Measurements from ENCODE around the gene HORMAD2.
"Not testable (repeated sequence)": the region's sequence is repeated elsewhere in the genome, so short reads cannot be mapped to it uniquely, and the experiment has no call there.

The HORMAD2 gene

DNA sequence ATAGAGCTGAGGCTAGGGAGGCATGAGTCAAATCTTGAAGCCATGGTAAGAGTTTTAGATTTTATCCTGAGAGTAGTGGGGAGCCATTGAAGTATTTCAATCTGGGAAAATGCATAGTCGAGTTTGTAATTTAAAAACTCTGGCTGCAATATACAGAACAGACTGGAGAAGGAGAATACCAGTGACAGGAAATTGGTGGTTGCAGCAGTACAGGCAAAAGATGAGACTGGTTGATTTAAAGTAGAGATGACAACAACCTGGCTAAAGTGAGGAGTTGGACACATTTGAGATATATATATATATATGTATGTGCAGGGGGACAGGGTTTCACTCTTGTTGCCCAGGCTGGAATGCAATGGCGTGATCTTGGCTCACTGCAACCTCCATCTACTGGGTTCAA lies 6.2 kb downstream of the HORMAD2 start:
- H3K9me3 ChIP-seq (ENCODE audit: control insufficient read depth, low read length), result no peaks in the 10 kb centered on the region
- no peak overlapping the region for H3K4me3 ChIP-seq (ENCODE audit: low read length)
- no peak for DNase-seq (ENCODE audit: low read depth)
- H3K27me3 ChIP-seq (replicated peaks; ENCODE audit: control insufficient read depth, insufficient read depth, low read length), result no peaks in the 10 kb centered on the region
- no peak overlapping the region for H3K9ac ChIP-seq (ENCODE audit: low read length)
- H3K36me3 ChIP-seq (ENCODE audit: control insufficient read depth, insufficient read depth, low read length, severe bottlenecking), result no peaks in the 10 kb centered on the region
- H3K4me1 ChIP-seq (ENCODE audit: control insufficient read depth, insufficient read depth, low read length), result peaks cover 6% of the 10 kb centered on the region

DNA sequence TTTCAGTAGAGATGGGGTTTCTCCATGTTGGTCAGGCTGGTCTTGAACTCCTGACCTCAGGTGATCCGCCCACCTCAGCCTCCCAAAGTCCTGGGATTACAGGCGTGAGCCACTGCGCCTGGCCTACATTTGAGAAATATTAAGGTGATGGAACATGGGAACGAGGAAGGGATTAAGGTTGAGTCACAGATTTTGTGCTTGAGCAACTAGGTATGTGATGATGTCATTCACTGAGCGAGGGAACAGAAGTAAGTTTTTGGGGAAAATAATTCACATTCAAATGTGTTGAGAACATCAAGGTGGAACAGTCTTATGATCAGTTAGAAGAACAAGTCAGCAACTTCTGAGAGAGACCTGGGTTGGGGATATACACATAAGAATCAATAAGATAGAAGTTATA lies 6.8 kb downstream of the HORMAD2 start:
- H3K4me1 ChIP-seq (ENCODE audit: control insufficient read depth, insufficient read depth, low read length); H3K4me3 ChIP-seq (ENCODE audit: low read length); H3K9me3 ChIP-seq (ENCODE audit: control insufficient read depth, low read length); H3K36me3 ChIP-seq (ENCODE audit: control insufficient read depth, insufficient read depth, low read length, severe bottlenecking); H3K27me3 ChIP-seq (replicated peaks; ENCODE audit: control insufficient read depth, insufficient read depth, low read length); H3K9ac ChIP-seq (ENCODE audit: low read length): not testable (repeated sequence)
- DNase-seq (ENCODE audit: low read depth), result peak; percentile 50

DNA sequence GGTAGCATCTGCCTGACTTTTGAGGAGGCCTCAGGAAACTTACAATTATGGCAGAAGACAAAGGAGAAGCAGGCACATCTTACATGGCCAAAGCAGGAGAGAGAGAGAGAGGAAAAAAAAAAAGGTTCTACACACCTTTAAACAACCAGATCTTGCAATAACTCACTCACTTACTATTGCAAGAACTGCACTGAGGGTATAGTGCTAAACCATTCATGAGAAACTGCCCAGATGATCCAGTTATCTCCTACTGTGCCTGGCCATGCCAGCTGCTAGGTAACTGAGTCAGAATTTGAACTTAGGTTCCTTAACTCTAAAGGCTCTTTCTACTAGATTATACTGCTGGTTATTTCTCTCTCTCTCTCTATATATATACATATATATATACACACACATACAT lies 7.3 kb downstream of the HORMAD2 start:
- Histone ChIP-seq H3K9me3 (ENCODE audit: control insufficient read depth, low read length) (peaks cover 4% of the 10 kb centered on the region), H3K4me3 (ENCODE audit: low read length) (no peak overlapping the region), H3K36me3 (ENCODE audit: control insufficient read depth, insufficient read depth, low read length, severe bottlenecking) (no peaks in the 10 kb centered on the region), H3K4me1 (ENCODE audit: control insufficient read depth, insufficient read depth, low read length) (peaks cover 6% of the 10 kb centered on the region), H3K27me3 (replicated peaks; ENCODE audit: control insufficient read depth, insufficient read depth, low read length) (no peaks in the 10 kb centered on the region), H3K9ac (ENCODE audit: low read length) (no peak overlapping the region)
- no peak for DNase-seq (ENCODE audit: low read depth)

DNA sequence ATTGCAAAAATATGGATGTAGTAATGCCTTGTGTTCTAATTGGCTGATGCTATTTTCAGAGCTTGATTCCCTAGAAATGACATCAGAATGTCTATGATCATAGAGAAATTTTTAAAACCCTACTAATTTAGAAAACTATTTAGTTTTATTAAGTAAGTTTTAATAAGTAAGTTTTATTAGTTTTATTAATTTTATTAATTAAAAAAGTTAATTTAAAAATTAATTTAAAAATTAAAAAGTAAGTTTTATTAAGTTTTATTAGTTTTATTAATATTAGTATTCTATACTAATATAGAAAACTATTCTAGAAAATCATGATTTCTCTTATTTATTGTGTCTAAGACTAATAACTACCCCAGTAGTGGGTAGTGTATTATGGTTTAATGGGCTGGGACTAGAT lies 8.2 kb downstream of the HORMAD2 start:
- Histone ChIP-seq H3K36me3 (ENCODE audit: control insufficient read depth, insufficient read depth, low read length, severe bottlenecking) (no peaks in the 10 kb centered on the region), H3K27me3 (replicated peaks; ENCODE audit: control insufficient read depth, insufficient read depth, low read length) (no peaks in the 10 kb centered on the region), H3K4me1 (ENCODE audit: control insufficient read depth, insufficient read depth, low read length) (peaks cover 6% of the 10 kb centered on the region), H3K9me3 (ENCODE audit: control insufficient read depth, low read length) (peaks cover 8% of the 10 kb centered on the region), H3K4me3 (ENCODE audit: low read length) (no peak overlapping the region), H3K9ac (ENCODE audit: low read length) (no peak overlapping the region)
- DNase-seq (ENCODE audit: low read depth), result no peak

DNA sequence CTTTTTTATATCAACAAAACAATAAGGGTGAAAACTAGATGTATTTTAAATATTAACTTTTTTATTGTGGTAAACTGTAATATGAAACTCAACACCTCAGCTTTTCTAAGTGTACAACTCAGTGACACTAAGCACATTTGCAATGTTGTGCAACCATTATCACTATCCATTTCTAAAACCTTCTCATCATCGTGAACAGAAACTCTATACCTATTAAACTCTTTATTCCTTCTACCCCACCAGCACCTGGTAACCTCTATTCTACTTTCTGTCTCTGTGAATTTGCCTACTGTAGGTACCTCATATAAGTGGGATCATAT lies 9.4 kb downstream of the HORMAD2 start:
- no peak overlapping the region for H3K4me3 ChIP-seq (ENCODE audit: low read length)
- H3K9ac ChIP-seq (ENCODE audit: low read length), result peak overlapping the region; percentile 60
- peak; percentile 13 for DNase-seq (ENCODE audit: low read depth)
- H3K36me3 ChIP-seq (ENCODE audit: control insufficient read depth, insufficient read depth, low read length, severe bottlenecking), result no peaks in the 10 kb centered on the region
- no peaks in the 10 kb centered on the region for H3K27me3 ChIP-seq (replicated peaks; ENCODE audit: control insufficient read depth, insufficient read depth, low read length)
- H3K4me1 ChIP-seq (ENCODE audit: control insufficient read depth, insufficient read depth, low read length), result peaks cover 6% of the 10 kb centered on the region
- H3K9me3 ChIP-seq (ENCODE audit: control insufficient read depth, low read length), result peaks cover 14% of the 10 kb centered on the region

DNA sequence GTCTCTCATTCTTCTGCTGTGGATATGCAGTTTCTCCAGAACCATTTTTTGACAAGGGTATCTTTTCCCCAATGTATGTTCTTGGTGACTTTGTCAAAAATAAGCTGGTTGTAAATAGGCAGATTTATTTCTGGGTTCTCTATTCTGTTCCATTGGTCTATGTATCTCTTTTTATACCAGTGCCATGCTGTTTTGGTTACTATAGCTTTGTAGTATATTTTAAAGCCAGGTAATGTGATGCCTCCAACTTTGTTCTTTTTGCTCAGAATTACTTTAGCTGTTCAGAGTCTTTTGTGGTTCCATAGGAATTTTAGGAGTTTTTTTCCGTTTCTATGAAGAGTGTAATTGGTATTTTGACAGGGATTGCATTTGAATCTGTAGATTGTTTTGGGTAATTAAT lies 12.4 kb downstream of the HORMAD2 start:
- Histone ChIP-seq H3K4me3 (ENCODE audit: low read length) (no peak overlapping the region), H3K27me3 (replicated peaks; ENCODE audit: control insufficient read depth, insufficient read depth, low read length) (no peaks in the 10 kb centered on the region), H3K9ac (ENCODE audit: low read length) (no peak overlapping the region), H3K4me1 (ENCODE audit: control insufficient read depth, insufficient read depth, low read length) (peaks cover 6% of the 10 kb centered on the region), H3K9me3 (ENCODE audit: control insufficient read depth, low read length) (peaks cover 27% of the 10 kb centered on the region), H3K36me3 (ENCODE audit: control insufficient read depth, insufficient read depth, low read length, severe bottlenecking) (no peaks in the 10 kb centered on the region)
- DNase-seq (ENCODE audit: low read depth), result no peak

DNA sequence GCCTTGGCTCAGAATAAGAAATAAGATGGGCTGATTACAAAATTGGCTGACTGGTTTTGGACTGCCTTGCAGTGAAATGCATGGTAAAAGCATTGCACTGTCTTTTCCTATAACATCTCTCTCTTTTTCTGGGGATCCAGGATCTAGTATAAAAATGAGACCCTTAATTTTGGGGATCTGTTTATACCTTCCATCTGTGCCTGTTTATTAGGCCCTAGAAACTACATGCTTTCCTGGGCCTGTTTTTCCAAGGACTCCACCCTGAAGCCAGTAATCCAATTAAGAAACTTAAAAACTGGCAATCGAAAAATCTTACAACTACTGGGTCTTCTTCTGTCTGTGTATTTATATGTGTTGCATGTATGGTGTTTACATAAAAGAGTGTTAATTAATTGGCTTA lies 14.5 kb downstream of the HORMAD2 start:
- no peaks in the 10 kb centered on the region for H3K27me3 ChIP-seq (replicated peaks; ENCODE audit: control insufficient read depth, insufficient read depth, low read length)
- peaks cover 27% of the 10 kb centered on the region for H3K9me3 ChIP-seq (ENCODE audit: control insufficient read depth, low read length)
- H3K36me3 ChIP-seq (ENCODE audit: control insufficient read depth, insufficient read depth, low read length, severe bottlenecking), result no peaks in the 10 kb centered on the region
- peaks cover 1% of the 10 kb centered on the region for H3K4me1 ChIP-seq (ENCODE audit: control insufficient read depth, insufficient read depth, low read length)
- no peak overlapping the region for H3K9ac ChIP-seq (ENCODE audit: low read length)
- no peak overlapping the region for H3K4me3 ChIP-seq (ENCODE audit: low read length)
- no peak for DNase-seq (ENCODE audit: low read depth)

DNA sequence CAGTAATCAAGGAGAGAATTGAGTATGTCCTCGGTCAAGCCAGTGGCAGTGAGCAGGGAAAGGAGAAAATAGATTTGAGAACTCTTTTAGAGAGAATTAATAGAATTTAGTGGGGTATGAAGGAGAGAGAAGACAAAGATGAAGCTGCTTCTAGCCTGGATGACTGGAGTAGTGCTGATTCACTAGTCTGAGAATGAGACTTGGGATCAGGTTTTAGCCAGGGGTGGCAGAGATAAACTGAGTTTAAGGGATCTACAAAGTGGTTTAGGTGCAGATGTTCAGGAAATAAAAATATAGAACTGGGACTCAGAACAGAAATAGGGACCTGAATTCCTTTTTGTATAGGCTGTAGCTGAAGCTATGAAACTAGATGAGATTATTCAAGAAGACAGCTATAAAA lies 17.6 kb downstream of the HORMAD2 start:
- H3K36me3 ChIP-seq (ENCODE audit: control insufficient read depth, insufficient read depth, low read length, severe bottlenecking), result no peaks in the 10 kb centered on the region
- H3K9me3 ChIP-seq (ENCODE audit: control insufficient read depth, low read length), result peaks cover 20% of the 10 kb centered on the region
- no peaks in the 10 kb centered on the region for H3K27me3 ChIP-seq (replicated peaks; ENCODE audit: control insufficient read depth, insufficient read depth, low read length)
- no peaks in the 10 kb centered on the region for H3K4me1 ChIP-seq (ENCODE audit: control insufficient read depth, insufficient read depth, low read length)
- H3K4me3 ChIP-seq (ENCODE audit: low read length), result no peak overlapping the region
- H3K9ac ChIP-seq (ENCODE audit: low read length), result no peak overlapping the region
- no peak for DNase-seq (ENCODE audit: low read depth)

DNA sequence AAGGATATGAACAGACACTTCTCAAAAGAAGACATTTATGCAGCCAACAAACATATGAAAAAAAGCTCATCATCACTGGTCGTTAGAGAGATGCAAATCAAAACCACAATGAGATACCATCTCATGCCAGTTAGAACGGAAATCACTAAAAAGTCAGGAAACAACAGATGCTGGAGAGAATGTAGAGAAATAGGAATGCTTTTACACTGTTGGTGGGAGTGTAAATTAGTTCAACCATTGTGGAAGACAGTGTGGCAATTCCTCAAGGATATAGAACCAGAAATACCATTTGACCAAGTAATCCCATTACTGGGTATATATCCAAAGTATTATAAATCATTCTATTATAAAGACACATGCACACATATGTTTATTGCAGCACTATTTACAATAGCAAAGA lies 20.5 kb downstream of the HORMAD2 start:
- H3K4me1 ChIP-seq (ENCODE audit: control insufficient read depth, insufficient read depth, low read length); H3K36me3 ChIP-seq (ENCODE audit: control insufficient read depth, insufficient read depth, low read length, severe bottlenecking); H3K9ac ChIP-seq (ENCODE audit: low read length); H3K9me3 ChIP-seq (ENCODE audit: control insufficient read depth, low read length); H3K27me3 ChIP-seq (replicated peaks; ENCODE audit: control insufficient read depth, insufficient read depth, low read length); DNase-seq (ENCODE audit: low read depth); H3K4me3 ChIP-seq (ENCODE audit: low read length): not testable (repeated sequence)

DNA sequence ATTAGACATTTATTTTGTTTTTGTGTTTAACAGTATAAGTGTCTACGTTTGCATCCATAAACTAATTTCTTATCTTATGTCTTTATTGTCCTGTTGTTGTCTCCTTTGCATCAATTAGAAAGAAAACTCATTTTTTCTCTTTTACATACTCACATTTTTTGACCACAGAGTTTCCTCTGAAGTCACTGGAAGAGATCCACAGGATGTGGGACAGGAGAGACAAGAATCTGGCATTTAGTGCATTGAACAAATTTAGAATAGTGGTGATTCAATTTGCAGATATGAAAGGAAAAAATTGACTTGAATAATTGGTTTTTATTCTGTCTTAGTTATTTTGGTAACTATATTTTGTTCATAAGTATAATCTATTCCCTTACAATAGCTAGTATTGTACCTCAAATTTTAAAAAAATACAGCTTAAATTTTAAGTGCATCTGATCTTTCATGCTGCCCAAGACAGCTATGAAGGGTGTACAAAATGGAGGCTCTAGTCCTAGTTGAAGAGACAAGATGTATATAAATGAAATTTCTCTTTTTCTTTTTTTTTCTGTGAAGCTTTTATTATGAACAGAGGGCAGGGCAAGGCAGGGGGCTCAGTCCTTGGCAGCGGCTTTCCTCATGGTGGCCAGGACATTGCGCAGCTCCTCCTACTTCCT lies 24.4 kb downstream of the HORMAD2 start:
- no peaks in the 10 kb centered on the region for H3K4me1 ChIP-seq (ENCODE audit: control insufficient read depth, insufficient read depth, low read length)
- DNase-seq (ENCODE audit: low read depth), result no peak
- H3K9ac ChIP-seq (ENCODE audit: low read length), result no peak overlapping the region
- H3K27me3 ChIP-seq (replicated peaks; ENCODE audit: control insufficient read depth, insufficient read depth, low read length), result no peaks in the 10 kb centered on the region
- no peaks in the 10 kb centered on the region for H3K36me3 ChIP-seq (ENCODE audit: control insufficient read depth, insufficient read depth, low read length, severe bottlenecking)
- no peaks in the 10 kb centered on the region for H3K9me3 ChIP-seq (ENCODE audit: control insufficient read depth, low read length)
- no peak overlapping the region for H3K4me3 ChIP-seq (ENCODE audit: low read length)

DNA sequence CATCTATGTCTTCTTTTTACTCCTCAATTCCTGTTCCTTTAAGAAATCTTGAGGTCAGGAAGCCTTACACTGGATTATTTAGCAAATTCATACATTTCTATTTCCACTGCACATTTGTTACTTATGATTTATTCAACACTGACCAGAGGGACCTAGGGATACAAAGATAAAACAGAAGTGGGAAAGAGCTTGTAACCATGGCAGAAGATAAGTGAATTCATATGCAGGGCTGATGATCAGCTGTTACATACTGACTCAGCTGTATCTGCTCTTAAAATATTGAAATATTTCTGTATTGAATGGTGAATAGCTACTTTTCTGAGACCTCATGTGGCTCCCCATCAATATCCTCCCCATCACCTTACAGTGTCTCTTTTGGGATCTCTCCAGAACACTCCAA lies 25.2 kb downstream of the HORMAD2 start:
- Histone ChIP-seq H3K4me1 (ENCODE audit: control insufficient read depth, insufficient read depth, low read length) (no peaks in the 10 kb centered on the region), H3K9ac (ENCODE audit: low read length) (no peak overlapping the region), H3K9me3 (ENCODE audit: control insufficient read depth, low read length) (no peaks in the 10 kb centered on the region), H3K27me3 (replicated peaks; ENCODE audit: control insufficient read depth, insufficient read depth, low read length) (no peaks in the 10 kb centered on the region), H3K4me3 (ENCODE audit: low read length) (no peak overlapping the region), H3K36me3 (ENCODE audit: control insufficient read depth, insufficient read depth, low read length, severe bottlenecking) (no peaks in the 10 kb centered on the region)
- DNase-seq (ENCODE audit: low read depth), result no peak

DNA sequence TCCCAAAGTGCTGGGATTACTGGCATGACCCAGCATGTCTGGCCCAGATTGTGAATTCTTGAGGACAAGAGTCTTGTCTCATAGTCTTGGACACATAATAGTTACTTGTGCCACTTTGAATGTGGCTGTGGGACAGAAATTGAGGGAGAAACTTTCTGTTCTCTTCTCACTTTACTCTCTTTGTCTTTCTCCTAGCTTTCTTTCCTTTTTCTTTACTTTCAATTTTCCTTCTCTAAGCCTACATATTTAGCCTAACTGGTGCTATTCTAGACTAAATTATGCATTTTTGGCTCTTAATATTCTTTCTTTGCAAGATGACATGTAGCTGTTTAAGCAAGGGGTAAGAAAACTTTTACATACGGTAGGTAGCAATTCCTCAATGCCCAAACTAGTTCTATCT lies 33.2 kb downstream of the HORMAD2 start:
- H3K4me3 ChIP-seq (ENCODE audit: low read length), result no peak overlapping the region
- H3K9ac ChIP-seq (ENCODE audit: low read length), result no peak overlapping the region
- no peaks in the 10 kb centered on the region for H3K36me3 ChIP-seq (ENCODE audit: control insufficient read depth, insufficient read depth, low read length, severe bottlenecking)
- H3K9me3 ChIP-seq (ENCODE audit: control insufficient read depth, low read length), result no peaks in the 10 kb centered on the region
- DNase-seq (ENCODE audit: low read depth), result no peak
- peaks cover 9% of the 10 kb centered on the region for H3K4me1 ChIP-seq (ENCODE audit: control insufficient read depth, insufficient read depth, low read length)
- no peaks in the 10 kb centered on the region for H3K27me3 ChIP-seq (replicated peaks; ENCODE audit: control insufficient read depth, insufficient read depth, low read length)
